ENCODE results near the gene ZDHHC13.

ZDHHC13 gene

GRCh38 chr11:19173004-19173689 lies 56.2 kb downstream of the ZDHHC13 start:
- no peak for DNase-seq

GRCh38 chr11:19173964-19174638 lies 57.1 kb downstream of the ZDHHC13 start:
- DNase-seq = no peak

DNA sequence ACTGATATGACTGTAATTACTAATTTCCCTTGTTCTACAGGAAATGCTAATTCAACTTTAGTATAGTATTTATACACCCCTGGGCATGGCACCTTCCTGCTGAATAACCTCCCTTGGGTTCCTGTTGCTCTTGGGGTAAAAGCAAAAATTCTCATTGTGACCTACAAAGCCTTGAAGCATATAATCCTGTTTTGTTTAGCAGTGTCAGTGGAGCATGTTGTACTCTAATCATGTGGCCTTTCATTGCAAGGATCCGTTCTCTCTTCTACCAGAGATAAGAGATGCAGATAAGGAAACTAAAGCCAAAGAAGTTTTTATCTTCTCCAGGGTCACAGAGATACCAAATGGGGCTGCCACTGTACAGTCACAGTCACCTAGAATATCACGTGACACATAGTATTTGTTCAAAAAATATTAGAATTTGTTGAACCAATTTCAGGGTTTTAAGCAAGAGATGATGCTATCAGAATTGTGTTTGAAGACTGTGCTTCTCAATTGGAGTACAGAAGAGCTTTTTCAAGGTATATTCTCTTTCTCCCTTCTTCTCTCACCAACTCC lies 59.7 kb downstream of the ZDHHC13 start:
- DNase-seq = no peak

DNA sequence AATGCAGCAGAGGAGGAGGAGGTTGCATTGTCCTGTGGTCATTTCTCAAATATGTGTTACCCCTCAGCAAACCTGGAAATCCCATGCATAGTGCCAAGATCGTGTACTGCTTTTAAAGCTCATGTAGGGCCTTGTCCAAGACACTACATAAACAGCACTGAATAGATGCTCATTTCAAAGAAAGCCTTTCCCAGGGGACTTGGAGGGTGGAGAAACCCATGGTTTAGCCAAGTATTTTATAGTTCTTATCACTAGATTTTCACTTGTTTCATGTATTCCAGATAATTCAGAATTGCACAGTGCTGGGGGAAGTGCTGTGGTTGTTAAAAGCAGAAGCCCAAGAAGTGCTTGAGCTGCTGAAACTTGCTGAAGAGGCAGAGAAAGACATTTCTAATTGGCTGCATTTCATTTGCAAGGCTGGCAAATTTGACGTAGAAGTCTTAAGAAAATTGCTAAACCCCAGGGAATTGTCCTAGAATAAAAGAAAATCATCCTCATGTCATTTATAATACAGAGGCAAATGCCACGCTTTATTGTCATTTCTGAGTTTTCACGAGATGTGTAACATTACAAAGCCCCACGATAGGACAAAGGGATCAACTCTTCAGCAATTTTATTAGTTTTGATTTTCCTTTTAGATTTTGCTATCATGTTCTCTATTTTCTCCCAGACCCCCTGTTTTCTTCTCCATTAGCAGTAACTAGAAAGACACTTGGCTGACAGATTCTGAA lies 64.7 kb downstream of the ZDHHC13 start:
- DNase-seq = peak; percentile 43

DNA sequence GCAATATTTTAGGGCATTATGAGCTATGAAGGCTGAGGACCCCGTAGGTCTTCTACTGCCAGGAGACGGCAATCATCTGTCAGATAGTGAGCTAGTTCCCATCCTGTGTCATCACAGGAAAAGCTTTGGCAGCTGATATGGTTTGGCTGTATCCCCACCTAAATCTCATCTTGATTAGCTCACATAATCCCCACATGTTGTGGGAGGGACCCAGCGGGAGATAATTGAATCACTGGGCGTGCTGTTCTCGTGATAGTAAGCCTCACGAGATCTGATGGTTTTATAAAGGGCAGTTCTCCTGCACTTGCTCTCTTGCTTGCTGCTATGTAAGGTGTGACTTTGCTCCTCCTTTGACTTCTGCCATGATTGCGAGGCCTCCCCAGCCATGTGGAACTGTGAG lies 66.7 kb downstream of the ZDHHC13 start:
- DNase-seq = peak; percentile 11

- no peak for DNase-seq
These were observed 68.1 kb downstream of the ZDHHC13 start for GRCh38 chr11:19185036-19185435.

DNA sequence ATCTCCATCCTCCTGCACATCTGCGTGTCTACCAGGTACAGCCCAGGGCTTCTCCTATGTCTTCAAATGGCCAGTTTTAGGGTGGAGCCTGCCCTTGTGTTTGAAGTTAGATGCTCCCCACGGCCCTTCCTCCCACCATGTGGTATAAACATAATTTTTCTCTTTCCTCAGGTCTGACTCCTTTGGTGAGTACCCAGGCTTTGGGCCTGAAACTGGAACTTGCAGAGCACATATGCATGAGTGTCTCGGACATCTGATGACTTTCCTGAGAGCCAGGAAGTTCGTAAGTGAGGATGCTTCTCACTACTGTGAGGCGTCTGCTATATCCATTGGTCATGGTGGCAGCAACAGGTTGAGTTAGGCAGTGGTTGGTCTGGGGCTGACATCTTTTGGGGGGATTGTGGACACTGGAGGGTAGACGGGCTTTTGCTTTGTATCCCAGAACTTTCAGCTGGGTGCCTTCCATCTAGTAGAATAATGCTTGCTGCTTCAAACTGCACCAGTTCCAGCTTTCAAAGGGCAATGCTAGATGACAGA lies 68.6 kb downstream of the ZDHHC13 start:
- no peak for DNase-seq

DNA sequence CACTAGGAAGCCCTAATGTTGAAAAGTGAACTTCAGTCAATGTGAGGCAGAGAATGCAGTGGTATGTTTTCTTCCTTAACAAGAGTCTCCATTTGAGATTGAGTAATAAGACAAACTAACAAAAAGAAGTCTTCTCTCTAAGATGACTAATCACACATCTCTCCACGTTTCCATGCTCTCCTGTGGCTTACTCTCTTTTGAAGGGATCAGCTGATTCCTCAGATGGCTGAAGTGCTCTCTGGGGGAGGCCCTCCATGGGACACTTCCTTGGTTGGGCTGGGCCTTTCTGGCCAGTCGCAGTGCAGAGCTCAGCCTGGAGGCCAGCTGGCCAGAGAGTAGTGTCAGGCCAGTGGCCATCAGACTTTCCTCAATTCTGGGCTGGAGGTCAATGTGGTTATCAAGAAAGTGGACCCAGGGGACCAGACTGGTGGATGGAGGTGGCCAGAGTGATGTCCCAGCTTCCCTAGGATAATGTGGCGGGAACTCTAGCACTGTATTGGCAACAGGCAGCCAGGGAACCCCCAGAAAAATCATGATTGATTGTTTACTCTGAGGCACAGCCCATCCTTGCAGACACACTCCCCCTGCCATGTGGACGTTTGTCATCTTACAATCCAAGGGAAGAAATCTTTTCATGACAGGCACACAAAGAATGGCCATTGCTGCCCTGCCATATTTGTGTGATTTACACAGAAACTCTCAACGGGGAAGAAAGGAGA lies 70.3 kb downstream of the ZDHHC13 start:
- no peak for DNase-seq

DNA sequence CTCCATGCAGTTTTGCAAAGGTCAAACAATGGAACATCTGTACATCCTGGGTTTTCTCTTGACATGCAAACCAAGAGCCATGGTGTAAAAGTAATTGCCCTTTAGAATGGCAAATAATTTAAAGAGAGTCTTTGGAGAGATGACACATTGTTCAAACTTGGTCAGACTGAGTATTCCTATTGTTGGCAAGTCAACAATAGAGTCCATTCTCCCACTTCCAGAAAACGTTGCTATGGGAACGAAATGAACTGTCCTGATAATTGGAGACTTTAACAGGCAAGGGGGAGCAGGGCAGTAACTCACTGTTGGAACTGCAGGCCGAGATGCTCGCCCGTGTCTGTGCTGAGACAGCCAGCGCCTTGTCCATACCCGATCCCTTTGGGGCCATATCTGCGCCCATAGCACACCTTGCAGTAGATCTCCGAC lies 70.9 kb downstream of the ZDHHC13 start:
- no peak for DNase-seq

- DNase-seq = no peak
These were observed 74.7 kb downstream of the ZDHHC13 start for GRCh38 chr11:19191530-19192169.

GRCh38 chr11:19193916-19194315 lies 76.9 kb downstream of the ZDHHC13 start:
- peak; percentile 68 for DNase-seq

- DNase-seq = no peak
These were observed 77.8 kb downstream of the ZDHHC13 start for GRCh38 chr11:19194620-19195308.

DNA sequence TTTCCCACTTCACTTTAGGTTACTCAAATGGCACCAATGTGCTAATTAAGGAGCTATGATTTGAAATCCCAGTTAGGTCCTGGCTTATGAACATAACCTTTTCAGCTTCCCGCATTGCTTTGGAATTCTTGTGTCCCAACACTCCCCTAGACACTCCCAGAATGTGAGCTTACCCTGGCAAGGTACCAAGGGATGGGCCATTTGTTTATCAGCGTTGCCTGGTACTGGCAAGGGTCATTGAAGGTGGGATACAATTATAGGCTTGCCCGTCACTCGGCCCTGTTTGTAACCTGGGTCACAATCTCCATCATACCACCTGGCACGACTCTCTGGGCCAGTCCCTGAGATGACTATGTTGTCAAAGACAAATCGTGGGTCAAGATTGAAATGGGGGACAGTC lies 79.5 kb downstream of the ZDHHC13 start:
- no peak for DNase-seq

DNA sequence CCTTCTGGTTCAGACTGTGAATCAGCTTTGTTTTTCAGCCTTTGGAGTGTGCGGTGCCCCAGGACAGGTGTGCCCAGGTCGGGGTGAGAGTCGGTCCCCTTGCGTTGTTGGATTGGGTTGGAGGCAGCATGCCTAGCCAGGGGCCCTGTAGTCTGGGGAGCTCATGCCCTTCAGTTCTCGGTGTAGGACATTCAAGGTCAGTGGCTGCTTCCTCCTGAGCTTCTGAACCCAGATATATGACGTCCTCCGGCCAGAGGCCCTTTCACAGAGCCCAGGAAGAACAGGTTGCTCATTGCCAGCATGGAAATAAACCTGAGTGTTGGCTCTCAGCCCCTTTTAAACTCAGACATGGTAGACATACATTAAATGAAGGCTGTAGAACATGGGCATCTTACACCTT lies 82.1 kb downstream of the ZDHHC13 start:
- no peak for DNase-seq

DNA sequence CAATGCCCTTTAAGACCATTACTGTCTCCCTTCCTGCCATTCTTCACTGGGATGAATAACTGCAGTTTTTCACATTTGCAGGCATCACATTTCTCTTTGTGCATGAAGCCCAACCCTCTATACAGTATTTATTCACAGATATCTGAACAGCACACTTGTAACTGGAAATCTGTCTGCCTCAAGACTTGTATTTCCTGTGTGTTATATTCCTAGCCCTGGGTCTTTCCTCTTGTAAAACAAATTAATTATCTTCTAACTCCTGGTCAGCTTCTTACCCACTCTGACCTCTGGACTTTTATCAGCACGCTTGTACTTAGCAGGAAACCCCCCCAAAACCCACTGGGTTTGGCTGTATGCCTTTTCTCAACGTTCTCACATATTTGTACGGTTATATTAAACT lies 82.8 kb downstream of the ZDHHC13 start:
- DNase-seq = peak; percentile 44

DNA sequence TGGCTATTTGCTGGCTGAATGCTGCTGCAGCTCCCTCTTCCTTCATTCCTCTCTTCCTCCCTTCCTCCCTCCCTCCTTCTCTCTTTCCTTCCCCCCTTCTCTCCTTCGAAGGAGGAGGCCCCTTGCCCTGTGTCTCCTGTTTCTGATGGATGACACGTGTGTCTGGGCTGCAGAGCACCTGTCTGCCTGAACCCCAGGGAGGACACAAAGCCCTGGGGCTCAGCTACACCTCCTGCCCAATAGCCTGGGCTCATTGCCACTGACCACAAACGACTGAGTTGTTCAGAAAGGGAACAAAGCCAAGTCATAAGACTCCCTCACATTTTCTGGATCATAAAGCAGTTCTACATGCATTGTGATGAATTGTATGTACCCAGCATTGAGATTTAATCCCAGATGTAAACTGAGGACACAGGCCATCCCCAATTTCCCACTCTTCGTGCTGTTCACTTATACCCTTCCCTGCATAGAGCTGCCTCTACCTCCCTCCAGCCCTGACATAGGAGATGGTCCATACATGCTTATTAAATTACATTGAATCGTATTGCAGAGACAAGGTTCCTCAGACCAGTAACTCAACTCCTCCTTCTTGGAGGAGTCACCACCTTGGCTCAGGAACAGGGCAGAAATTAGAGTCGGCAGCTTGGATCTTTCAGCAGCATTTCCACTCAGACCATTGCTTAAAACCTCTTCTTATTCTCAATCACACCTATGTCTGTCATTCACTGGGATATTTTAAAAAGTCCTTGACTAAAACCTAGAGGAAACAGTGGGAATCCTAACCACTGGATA lies 83.6 kb downstream of the ZDHHC13 start:
- DNase-seq = peak; percentile 81

- no peak for DNase-seq
These were observed 85.0 kb downstream of the ZDHHC13 start, which contains the start of gene CSRP3 for GRCh38 chr11:19201737-19202605. Gene CSRP3, minus strand, starts transcription at chr11:19201983. Its CDS starts 9,535 bp downstream, at chr11:19192448.

- no peak for DNase-seq
These were observed 87.9 kb downstream of the ZDHHC13 start for GRCh38 chr11:19204836-19205235.

DNA sequence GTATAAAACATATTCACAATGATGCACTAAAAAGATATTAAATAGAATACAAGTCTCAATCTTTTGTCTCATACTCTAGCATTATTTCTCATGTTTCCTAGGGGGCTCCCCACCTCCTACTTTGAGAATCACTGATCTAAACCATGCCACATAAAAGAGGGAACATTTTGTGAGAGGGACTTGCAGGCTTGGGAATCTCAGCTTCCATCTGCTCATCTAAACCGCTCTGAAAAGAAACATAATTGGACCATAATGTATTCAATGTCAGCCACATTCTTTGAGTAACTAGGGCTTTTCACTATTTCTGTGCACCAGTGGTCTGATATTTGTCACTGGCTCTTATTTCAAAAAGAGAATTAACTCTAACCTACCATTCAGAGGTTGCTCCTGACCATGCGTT lies 91.2 kb downstream of the ZDHHC13 start:
- no peak for DNase-seq
